ENCODE results near the gene SUGCT. TPM values are rescaled to one million over a fixed set of nuclear protein-coding genes. Genes with fewer than 3 reads are reported as not detected.

SUGCT gene
- total and polyA plus RNA-seq, 2 of the 13 experiments (the other 11 are each of a cell fraction or from before 2014, with no cell fraction given) = 10.1 to 22.2 TPM

GRCh38 chr7:40700653-40701421 lies 566.0 kb downstream of the SUGCT start:
- no peaks in the 10 kb centered on the region for H3K36me3 ChIP-seq (replicated peaks in 1 of 2; ENCODE audit: control insufficient read depth in 1 of 2, insufficient read depth in 2 of 2, low read length in 2 of 2)
- no peak for DNase-seq (ENCODE audit: low spot score)
- H3K27me3 ChIP-seq (ENCODE audit: control insufficient read depth in 1 of 2, insufficient read depth in 2 of 2, low read length in 2 of 2) = no peaks in the 10 kb centered on the region
- no peak overlapping the region for H3K27ac ChIP-seq (ENCODE audit: extremely low read length, insufficient read depth, low read length)
- CTCF ChIA-PET (ENCODE audit: low intra/inter-chr PET ratio, low total read pairs) = no interaction called here
- H3K4me3 ChIP-seq (replicated peaks in 1 of 3; ENCODE audit: insufficient read depth in 1 of 3, low read depth in 2 of 3, low read length in 3 of 3) = no peak overlapping the region
- POLR2A ChIA-PET = no interaction called here
- TF ChIP-seq DR1 (CRISPR knock-in tag; IDR thresholded peaks at IDR 0.05) = no peak
- no peak for TF ChIP-seq DDIT3 (CRISPR knock-in tag; IDR thresholded peaks at IDR 0.05)
- no peak for TF ChIP-seq ZNF318 (CRISPR knock-in tag; IDR thresholded peaks at IDR 0.05)
- H3K4me1 ChIP-seq (ENCODE audit: insufficient read depth, low read length) = no peaks in the 10 kb centered on the region
- no peaks in the 10 kb centered on the region for H4K20me1 ChIP-seq (ENCODE audit: insufficient read depth, low read length)
- no TSS peak for BruUV-seq (replicated peaks)
- H2AFZ ChIP-seq (ENCODE audit: low read length) = no peak overlapping the region
- no peaks in the 10 kb centered on the region for H3K9me3 ChIP-seq (ENCODE audit: low read length)
- intact Hi-C loops (cut with micrococcal nuclease; ENCODE audit: unreplicated experiment) = no loop called here
- no peak overlapping the region for H3K4me2 ChIP-seq (ENCODE audit: low read depth, low read length)
- no peak; the same call in 2 of the 3 replicates for ATAC-seq
- no peak overlapping the region for H3K9ac ChIP-seq (ENCODE audit: insufficient read depth, low read depth, low read length)
- WGBS (ENCODE audit: low lambda C conversion rate) = 94% methylated on average over 9 of the region's 9 CpGs
- FAIRE-seq = no peak
- no peaks in the 10 kb centered on the region for H3K79me2 ChIP-seq (ENCODE audit: insufficient read depth, low read length)
- in situ Hi-C loops (cut with HindIII; ENCODE audit: extremely low pct_ligation_motif_present, low pct_unique_long_range_greater_than_20kb) = no loop called here
